BE2C (cell line): Measurements from ENCODE around the gene PSEN2.
A peak's percentile ranks its signal among the peaks of the same experiment; 100 is the strongest.

Source experiments
- DNase-seq: peaks from one replicate; pipeline ENCODE4 v3.0.0-alpha.2; 2020
- H3K27me3 ChIP-seq: fragments of 250-450 bp; sonication (Bioruptor Pico); 2 replicates; pipeline ENCODE4 v1.5.1; 2020; ENCODE audit warnings: mild to moderate bottlenecking
- H3K36me3 ChIP-seq: fragments of 250-450 bp; sonication (Bioruptor Pico); 2 replicates; pipeline ENCODE4 v1.5.1; 2020; ENCODE audit warnings: mild to moderate bottlenecking
- H3K4me1 ChIP-seq: fragments of 250-450 bp; sonication (Bioruptor Pico); 2 replicates; pipeline ENCODE4 v1.5.1; 2020
- H3K4me3 ChIP-seq: 2 replicates; pipeline ENCODE4 v1.5.1; 2011; ENCODE audit warnings: low read depth, low read length
- H3K9me3 ChIP-seq: fragments of 250-450 bp; sonication (Bioruptor Pico); 2 replicates; pipeline ENCODE4 v1.5.1; 2020
- CTCF ChIP-seq: IDR thresholded peaks from 2 replicates; pipeline ENCODE4 v1.5.1; 2012; ENCODE audit warnings: mild to moderate bottlenecking, low read depth, low read length

PSEN2 gene

GRCh38 chr1:226912587-226913176 is 42.3 kb downstream of the PSEN2 start:
- no peaks in the 10 kb centered on the region for H3K27me3 ChIP-seq
- H3K9me3 ChIP-seq: no peaks in the 10 kb centered on the region
- peak; percentile 69 for DNase-seq
- H3K4me3 ChIP-seq: no peak overlapping the region
- TF ChIP-seq CTCF: peak; percentile 75
- no peaks in the 10 kb centered on the region for H3K4me1 ChIP-seq
- H3K36me3 ChIP-seq: no peaks in the 10 kb centered on the region

GRCh38 chr1:226915672-226915995 is 45.2 kb downstream of the PSEN2 start:
- TF ChIP-seq CTCF: no peak

GRCh38 chr1:226916497-226916896 is 46.1 kb downstream of the PSEN2 start:
- Histone ChIP-seq H3K4me3 (no peak overlapping the region), H3K4me1 (no peaks in the 10 kb centered on the region), H3K9me3 (no peaks in the 10 kb centered on the region), H3K27me3 (no peaks in the 10 kb centered on the region), H3K36me3 (no peaks in the 10 kb centered on the region)
- TF ChIP-seq CTCF: no peak
- no peak for DNase-seq

More at GRCh38 chr1:226915672-226915995, 45.2 kb downstream of the PSEN2 start:
- no peaks in the 10 kb centered on the region for H3K9me3 ChIP-seq
- H3K4me3 ChIP-seq: no peak overlapping the region
- H3K27me3 ChIP-seq: no peaks in the 10 kb centered on the region
- H3K4me1 ChIP-seq: no peaks in the 10 kb centered on the region
- no peaks in the 10 kb centered on the region for H3K36me3 ChIP-seq
- no peak for DNase-seq

- no peaks in the 10 kb centered on the region for H3K27me3 ChIP-seq
- H3K9me3 ChIP-seq: no peaks in the 10 kb centered on the region
- no peak for TF ChIP-seq CTCF
- H3K4me3 ChIP-seq: no peak overlapping the region
- no peaks in the 10 kb centered on the region for H3K4me1 ChIP-seq
- no peaks in the 10 kb centered on the region for H3K36me3 ChIP-seq
- DNase-seq: no peak
These were observed 49.2 kb downstream of the PSEN2 start for GRCh38 chr1:226919587-226919986.

GRCh38 chr1:226919995-226920394 is 49.6 kb downstream of the PSEN2 start:
- no peak for TF ChIP-seq CTCF
- H3K36me3 ChIP-seq: no peaks in the 10 kb centered on the region

GRCh38 chr1:226920446-226920894 is 50.1 kb downstream of the PSEN2 start:
- DNase-seq: no peak
- Histone ChIP-seq H3K4me3 (no peak overlapping the region), H3K36me3 (no peaks in the 10 kb centered on the region), H3K4me1 (no peaks in the 10 kb centered on the region), H3K27me3 (no peaks in the 10 kb centered on the region), H3K9me3 (no peaks in the 10 kb centered on the region)
- TF ChIP-seq CTCF: no peak

More at GRCh38 chr1:226919995-226920394, 49.6 kb downstream of the PSEN2 start:
- no peaks in the 10 kb centered on the region for H3K4me1 ChIP-seq
- no peak overlapping the region for H3K4me3 ChIP-seq
- DNase-seq: no peak
- H3K27me3 ChIP-seq: no peaks in the 10 kb centered on the region
- H3K9me3 ChIP-seq: no peaks in the 10 kb centered on the region
